SW480 (cell line): Measurements from ENCODE around the gene GMPS.
"Not testable (repeated sequence)": the region's sequence is repeated elsewhere in the genome, so short reads cannot be mapped to it uniquely, and the experiment has no call there.

Experiments used
- DNase-seq: peaks from one replicate; pipeline ENCODE4 v3.0.0-alpha.2; 2016; ENCODE audit warnings: low spot score

Gene GMPS

GRCh38 chr3:155870133-155870944, at the start of gene GMPS:
TSS of gene GMPS (plus strand) at chr3:155870650. CDS start at chr3:155870871, 221 bp downstream.
- peak; percentile 92 for DNase-seq

- not testable (repeated sequence) for DNase-seq
These were observed 41.9 kb upstream of the GMPS start for GRCh38 chr3:155828490-155829098.

- no peak for DNase-seq
These were observed 34.9 kb upstream of the GMPS start for GRCh38 chr3:155835341-155836071.

DNA sequence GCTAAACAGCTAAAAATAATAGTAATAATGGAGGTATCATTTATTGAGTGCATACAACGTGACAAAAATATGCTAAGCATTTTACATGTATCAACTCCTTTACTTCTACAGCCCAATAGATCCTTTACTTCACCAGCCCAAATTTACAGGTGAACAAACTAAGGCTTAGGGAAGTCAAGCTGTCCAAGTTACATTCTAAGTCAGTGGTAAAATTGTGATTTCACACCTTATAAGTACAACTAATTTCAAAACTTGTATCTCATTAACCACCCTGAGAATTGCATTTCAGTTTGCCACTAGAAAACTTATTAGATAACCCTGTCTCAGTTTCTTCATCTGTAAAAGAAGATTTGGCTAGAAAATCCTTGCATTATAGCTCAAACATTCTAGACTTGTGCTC, 26.9 kb upstream of the GMPS start:
- no peak for DNase-seq

DNA sequence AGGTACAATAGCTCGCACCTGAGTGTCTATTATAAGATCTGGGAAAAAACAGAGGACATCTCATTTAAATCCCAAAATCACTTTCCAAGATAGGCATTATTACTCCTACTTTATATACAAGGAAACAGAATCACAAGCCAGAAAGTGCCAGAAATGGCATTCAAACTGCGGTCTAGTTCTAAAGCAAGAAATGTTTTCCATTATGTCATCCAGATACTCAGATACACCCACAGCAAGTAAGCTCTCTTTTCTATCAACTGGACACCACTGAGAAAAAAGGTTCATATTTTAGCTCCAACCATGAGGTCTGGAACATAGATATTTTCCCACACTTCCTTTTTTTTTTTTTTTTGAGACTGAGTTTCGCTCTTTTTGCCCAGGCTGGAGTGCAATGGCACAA, 24.3 kb upstream of the GMPS start:
- no peak for DNase-seq

DNA sequence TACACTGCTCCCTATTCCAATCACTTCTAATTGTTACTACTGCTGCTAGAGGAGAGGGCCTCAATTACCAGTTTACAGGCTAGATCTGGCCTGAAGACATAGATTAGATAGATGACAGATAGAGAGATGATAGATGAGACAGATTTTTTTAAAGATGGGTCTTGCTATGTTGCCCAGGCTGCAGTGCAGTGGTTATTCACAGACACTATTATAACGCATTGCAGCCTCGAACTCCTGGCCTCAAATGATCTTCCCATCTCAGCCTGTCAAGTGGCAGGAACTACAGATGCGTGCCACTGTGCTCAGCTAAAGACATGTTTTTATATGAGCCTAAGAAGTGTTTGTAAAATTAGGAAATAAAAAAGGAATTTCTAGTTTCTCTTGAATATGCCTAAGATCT, 22.5 kb upstream of the GMPS start:
- DNase-seq, result no peak

- not testable (repeated sequence) for DNase-seq
These were observed 21.0 kb upstream of the GMPS start for GRCh38 chr3:155849404-155849803.

DNA sequence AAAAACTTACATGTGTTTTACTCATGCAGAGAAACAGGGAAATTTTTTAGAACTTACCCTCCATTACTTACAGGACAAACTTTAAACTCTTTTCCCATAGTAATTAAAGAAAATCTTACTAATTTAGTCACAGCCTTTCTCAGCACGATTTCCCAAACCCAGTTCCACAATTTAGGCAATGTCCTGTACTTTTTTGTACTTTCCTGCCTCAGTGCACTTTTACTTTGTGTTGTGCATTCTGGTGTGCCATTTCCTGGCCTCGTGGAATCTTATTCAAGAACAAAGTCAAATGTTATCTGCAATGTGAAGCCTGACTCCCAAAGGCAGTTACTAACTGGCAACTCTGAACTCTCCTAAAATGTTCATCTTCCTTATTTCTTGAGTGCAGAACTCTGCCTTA, 18.1 kb upstream of the GMPS start:
- DNase-seq, result no peak

GRCh38 chr3:155853214-155854140, 17.0 kb upstream of the GMPS start:
- peak; percentile 54 for DNase-seq

- DNase-seq, result peak; percentile 99
These were observed 16.1 kb upstream of the GMPS start, which contains the start of gene SLC33A1 for GRCh38 chr3:155854141-155854940. TSS of gene SLC33A1 (minus strand) at chr3:155854427. CDS start at chr3:155853997, 430 bp downstream.

- DNase-seq, result peak; percentile 18
These were observed 10.6 kb upstream of the GMPS start for GRCh38 chr3:155859859-155860258.

- not testable (repeated sequence) for DNase-seq
These were observed 10.0 kb upstream of the GMPS start for GRCh38 chr3:155860424-155860823.

GRCh38 chr3:155861476-155862183, 8.8 kb upstream of the GMPS start:
- DNase-seq, result no peak

GRCh38 chr3:155862290-155862982, 8.0 kb upstream of the GMPS start:
- DNase-seq, result peak; percentile 52

DNA sequence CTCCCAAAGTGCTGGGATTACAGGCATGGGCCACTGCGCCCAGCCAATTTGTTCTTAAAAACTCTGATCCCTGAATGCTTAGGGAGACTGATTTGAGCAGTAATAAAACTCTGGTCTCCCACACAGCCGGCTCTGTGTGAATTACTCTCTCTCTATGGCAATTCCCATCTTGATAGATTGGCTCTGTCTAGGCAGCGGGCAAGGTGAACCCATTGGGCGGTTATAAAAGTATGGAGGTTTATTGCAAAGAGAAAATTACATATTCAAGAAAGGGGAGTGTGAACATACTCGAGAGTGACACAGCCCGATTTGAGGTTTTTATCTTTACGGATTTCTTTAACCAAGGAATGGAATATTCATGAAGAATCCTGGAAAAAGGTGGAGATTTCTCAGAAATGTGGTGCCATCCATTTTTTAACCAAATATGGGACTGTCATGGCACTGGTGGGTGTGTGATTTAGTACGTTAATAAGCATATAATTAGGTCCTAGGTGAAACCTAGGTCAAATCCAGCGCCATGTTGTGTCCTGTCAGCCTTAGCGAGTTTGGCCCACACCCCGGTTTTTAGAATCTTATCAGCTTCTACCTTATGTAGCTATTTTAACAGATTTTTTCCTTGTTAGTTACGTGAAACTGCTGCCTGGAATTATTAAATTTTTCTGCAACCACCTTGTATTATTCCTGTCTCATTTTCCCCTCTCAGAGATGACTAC, 7.2 kb upstream of the GMPS start:
- DNase-seq, result no peak

- no peak for DNase-seq
These were observed 759 bp upstream of the GMPS start for GRCh38 chr3:155869691-155870090.

- peak; percentile 46 for DNase-seq
These were observed 695 bp downstream of the GMPS start for GRCh38 chr3:155870945-155871745.

DNA sequence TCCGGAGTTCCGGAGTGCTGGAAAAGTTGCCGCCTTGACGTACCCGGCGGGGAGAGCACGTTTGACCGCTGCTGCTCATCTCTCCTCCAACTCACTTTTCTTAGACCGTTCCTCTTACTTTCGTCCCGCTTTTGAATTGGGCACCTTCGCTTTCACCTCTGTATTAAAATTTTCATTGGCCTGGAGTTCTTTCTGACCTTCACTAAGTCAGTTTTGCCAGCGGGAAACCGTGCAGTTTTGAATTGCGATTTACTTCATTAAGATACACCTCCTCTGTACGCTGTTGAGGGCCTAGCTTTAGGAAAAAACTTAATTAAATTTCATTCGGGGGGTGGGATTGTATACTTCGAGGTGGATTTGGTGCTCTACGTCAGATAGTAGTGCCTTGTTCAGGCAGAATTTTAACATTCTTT, 1.3 kb downstream of the GMPS start:
- DNase-seq, result no peak
